Memory B cell (primary cell): Measurements from ENCODE around the gene PTPRK.

ENCODE experiments used
- ATAC-seq: fragments of 150-1000 bp; cut with Tn5 transposase; 2 replicates; pipeline ENCODE4 v1.10.0; 2021; ENCODE audit warnings: low read depth, mild to moderate bottlenecking, moderate library complexity
- DNase-seq, 2 donors: peaks; one replicate each; pipeline ENCODE4 v3.0.0; 2022; ENCODE audit warnings: low spot score in 2 of 2
- H3K27ac Mint-ChIP-seq: one replicate; pipeline ENCODE4 v1.8.0; 2022; ENCODE audit warnings: mild to moderate bottlenecking, moderate library complexity, mixed read lengths
- H3K27me3 Mint-ChIP-seq: one replicate; pipeline ENCODE4 v1.8.0; 2022; ENCODE audit warnings: mixed read lengths
- H3K36me3 Mint-ChIP-seq: one replicate; pipeline ENCODE4 v1.8.0; 2022; ENCODE audit warnings: mild to moderate bottlenecking, mixed read lengths
- H3K4me1 Mint-ChIP-seq: one replicate; pipeline ENCODE4 v1.8.0; 2022; ENCODE audit warnings: mixed read lengths
- H3K4me3 Mint-ChIP-seq: one replicate; pipeline ENCODE4 v1.8.0; 2022; ENCODE audit warnings: mild to moderate bottlenecking, moderate library complexity, mixed read lengths
- H3K9me3 Mint-ChIP-seq: one replicate; pipeline ENCODE4 v1.8.0; 2022; ENCODE audit warnings: mixed read lengths

PTPRK gene

GRCh38 chr6:128266946-128267345, 253.5 kb downstream of the PTPRK start:
- Mint-ChIP-seq H3K4me1 (no peaks in the 10 kb centered on the region), H3K4me3 (no peak overlapping the region), H3K9me3 (peaks cover 2% of the 10 kb centered on the region)

GRCh38 chr6:128265706-128266105, 254.7 kb downstream of the PTPRK start:
- Mint-ChIP-seq H3K36me3 (no peaks in the 10 kb centered on the region), H3K4me1 (no peaks in the 10 kb centered on the region), H3K27me3 (peaks cover 2% of the 10 kb centered on the region), H3K4me3 (no peak overlapping the region), H3K27ac (no peak overlapping the region), H3K9me3 (peaks cover 2% of the 10 kb centered on the region)
- ATAC-seq: no peak
- no peak for DNase-seq

More at GRCh38 chr6:128266946-128267345, 253.5 kb downstream of the PTPRK start:
- DNase-seq (no peak), ATAC-seq (no peak)
- no peak overlapping the region for H3K27ac Mint-ChIP-seq
- no peaks in the 10 kb centered on the region for H3K36me3 Mint-ChIP-seq
- H3K27me3 Mint-ChIP-seq: peaks cover 2% of the 10 kb centered on the region

- Mint-ChIP-seq H3K27me3 (peaks cover 1% of the 10 kb centered on the region), H3K36me3 (no peaks in the 10 kb centered on the region), H3K4me3 (peak overlapping the region; percentile 63), H3K9me3 (peaks cover 5% of the 10 kb centered on the region), H3K4me1 (peaks cover 10% of the 10 kb centered on the region), H3K27ac (no peak overlapping the region)
- no peak for ATAC-seq
- no peak for DNase-seq
These were observed 260.4 kb downstream of the PTPRK start for GRCh38 chr6:128259730-128260685.

- peaks cover 1% of the 10 kb centered on the region for H3K27me3 Mint-ChIP-seq
- H3K27ac Mint-ChIP-seq: no peak overlapping the region
- ATAC-seq: no peak
- H3K4me1 Mint-ChIP-seq: peaks cover 10% of the 10 kb centered on the region
- peak overlapping the region; percentile 63 for H3K4me3 Mint-ChIP-seq
- peaks cover 3% of the 10 kb centered on the region for H3K9me3 Mint-ChIP-seq
- H3K36me3 Mint-ChIP-seq: no peaks in the 10 kb centered on the region
- no peak for DNase-seq
These were observed 261.2 kb downstream of the PTPRK start for GRCh38 chr6:128259029-128259724.

- peaks cover 3% of the 10 kb centered on the region for H3K9me3 Mint-ChIP-seq
- H3K36me3 Mint-ChIP-seq: no peaks in the 10 kb centered on the region
- H3K4me3 Mint-ChIP-seq: no peak overlapping the region
- H3K27me3 Mint-ChIP-seq: peaks cover 1% of the 10 kb centered on the region
- H3K4me1 Mint-ChIP-seq: peaks cover 10% of the 10 kb centered on the region
- ATAC-seq (no peak), DNase-seq (no peak)
- no peak overlapping the region for H3K27ac Mint-ChIP-seq
These were observed 264.3 kb downstream of the PTPRK start for GRCh38 chr6:128256095-128256494.

GRCh38 chr6:128252341-128253176, 267.8 kb downstream of the PTPRK start:
- ATAC-seq (no peak), DNase-seq (no peak)

GRCh38 chr6:128251445-128252340, 268.7 kb downstream of the PTPRK start:
- Mint-ChIP-seq H3K4me3 (no peak overlapping the region), H3K27me3 (peaks cover 1% of the 10 kb centered on the region), H3K9me3 (peaks cover 2% of the 10 kb centered on the region)

More at GRCh38 chr6:128252341-128253176, 267.8 kb downstream of the PTPRK start:
- no peaks in the 10 kb centered on the region for H3K36me3 Mint-ChIP-seq
- H3K4me3 Mint-ChIP-seq: no peak overlapping the region
- H3K27ac Mint-ChIP-seq: no peak overlapping the region
- H3K27me3 Mint-ChIP-seq: peaks cover 1% of the 10 kb centered on the region
- H3K4me1 Mint-ChIP-seq: no peaks in the 10 kb centered on the region
- H3K9me3 Mint-ChIP-seq: peaks cover 2% of the 10 kb centered on the region

GRCh38 chr6:128250370-128251070, 269.9 kb downstream of the PTPRK start:
- no peak for ATAC-seq

More at GRCh38 chr6:128251445-128252340, 268.7 kb downstream of the PTPRK start:
- ATAC-seq (no peak), DNase-seq (no peak)
- Mint-ChIP-seq H3K4me1 (no peaks in the 10 kb centered on the region), H3K27ac (no peak overlapping the region), H3K36me3 (no peaks in the 10 kb centered on the region)

GRCh38 chr6:128249429-128249828, 271.0 kb downstream of the PTPRK start:
- no peaks in the 10 kb centered on the region for H3K27me3 Mint-ChIP-seq
- no peak overlapping the region for H3K27ac Mint-ChIP-seq
- no peak for ATAC-seq
- no peak for DNase-seq
- no peaks in the 10 kb centered on the region for H3K36me3 Mint-ChIP-seq
- H3K4me1 Mint-ChIP-seq: peaks cover 2% of the 10 kb centered on the region
- H3K9me3 Mint-ChIP-seq: peaks cover 2% of the 10 kb centered on the region
- no peak overlapping the region for H3K4me3 Mint-ChIP-seq

More at GRCh38 chr6:128250370-128251070, 269.9 kb downstream of the PTPRK start:
- no peaks in the 10 kb centered on the region for H3K27me3 Mint-ChIP-seq
- H3K27ac Mint-ChIP-seq: no peak overlapping the region
- peaks cover under 1% of the 10 kb centered on the region for H3K4me1 Mint-ChIP-seq
- DNase-seq: no peak
- no peak overlapping the region for H3K4me3 Mint-ChIP-seq
- peaks cover 2% of the 10 kb centered on the region for H3K9me3 Mint-ChIP-seq
- no peaks in the 10 kb centered on the region for H3K36me3 Mint-ChIP-seq

GRCh38 chr6:128246472-128247260, 273.7 kb downstream of the PTPRK start:
- no peak overlapping the region for H3K27ac Mint-ChIP-seq
- peaks cover 2% of the 10 kb centered on the region for H3K9me3 Mint-ChIP-seq
- no peaks in the 10 kb centered on the region for H3K27me3 Mint-ChIP-seq
- peaks cover 5% of the 10 kb centered on the region for H3K4me1 Mint-ChIP-seq
- H3K4me3 Mint-ChIP-seq: no peak overlapping the region
- no peak for DNase-seq
- H3K36me3 Mint-ChIP-seq: no peaks in the 10 kb centered on the region
- ATAC-seq: no peak

GRCh38 chr6:128244751-128245405, 275.5 kb downstream of the PTPRK start:
- Mint-ChIP-seq H3K4me1 (peaks cover 9% of the 10 kb centered on the region), H3K4me3 (no peak overlapping the region), H3K36me3 (no peaks in the 10 kb centered on the region), H3K27me3 (no peaks in the 10 kb centered on the region), H3K27ac (no peak overlapping the region), H3K9me3 (peaks cover 2% of the 10 kb centered on the region)
- no peak for DNase-seq
- no peak for ATAC-seq
